OCI-LY3 (cell line): Measurements from ENCODE around the gene TCF12.

Experiments used
- EZH2phosphoT487 ChIP-seq: fragments of 200-600 bp; shearing (Covaris generic); IDR thresholded peaks from 2 replicates; pipeline ENCODE4 v1.6.1; 2018; ENCODE audit warnings: antibody characterized with exemption, mixed run types, low read depth
- TF ChIP-seq, protein P1 (sequence below): fragments of 200-600, 300-600 bp; sonication (generic); IDR thresholded peaks from 2 replicates; pipeline ENCODE4 v1.5.1; 2014; ENCODE audit warnings: antibody characterized with exemption, low read length, low read depth

DNA sequence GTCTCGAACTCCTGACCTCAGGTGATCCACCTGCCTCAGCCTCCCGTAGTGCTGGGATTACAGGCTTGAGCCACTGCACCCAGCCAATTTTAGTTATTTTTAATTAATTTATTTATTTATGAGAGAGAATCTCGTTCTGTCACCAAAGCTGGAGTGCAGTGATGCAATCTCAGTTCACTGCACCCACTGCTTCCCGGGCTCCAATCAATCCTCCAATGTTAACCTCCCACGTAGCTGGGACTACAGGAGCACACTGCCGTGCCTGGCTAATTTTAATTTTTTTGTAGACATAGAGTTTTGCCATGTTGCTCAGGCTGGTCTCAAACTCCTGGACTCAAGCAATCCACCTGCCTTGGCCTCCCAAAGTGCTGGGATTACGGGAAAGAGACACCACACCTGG is 137.9 kb downstream of the TCF12 start:
- TF ChIP-seq, protein P1, sequence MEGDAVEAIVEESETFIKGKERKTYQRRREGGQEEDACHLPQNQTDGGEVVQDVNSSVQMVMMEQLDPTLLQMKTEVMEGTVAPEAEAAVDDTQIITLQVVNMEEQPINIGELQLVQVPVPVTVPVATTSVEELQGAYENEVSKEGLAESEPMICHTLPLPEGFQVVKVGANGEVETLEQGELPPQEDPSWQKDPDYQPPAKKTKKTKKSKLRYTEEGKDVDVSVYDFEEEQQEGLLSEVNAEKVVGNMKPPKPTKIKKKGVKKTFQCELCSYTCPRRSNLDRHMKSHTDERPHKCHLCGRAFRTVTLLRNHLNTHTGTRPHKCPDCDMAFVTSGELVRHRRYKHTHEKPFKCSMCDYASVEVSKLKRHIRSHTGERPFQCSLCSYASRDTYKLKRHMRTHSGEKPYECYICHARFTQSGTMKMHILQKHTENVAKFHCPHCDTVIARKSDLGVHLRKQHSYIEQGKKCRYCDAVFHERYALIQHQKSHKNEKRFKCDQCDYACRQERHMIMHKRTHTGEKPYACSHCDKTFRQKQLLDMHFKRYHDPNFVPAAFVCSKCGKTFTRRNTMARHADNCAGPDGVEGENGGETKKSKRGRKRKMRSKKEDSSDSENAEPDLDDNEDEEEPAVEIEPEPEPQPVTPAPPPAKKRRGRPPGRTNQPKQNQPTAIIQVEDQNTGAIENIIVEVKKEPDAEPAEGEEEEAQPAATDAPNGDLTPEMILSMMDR: no peak
- TF ChIP-seq EZH2phosphoT487: no peak
